ENCODE measurements around the gene CFAP70.

Gene CFAP70

GRCh38 chr10:73252445-73253224 is 106.0 kb downstream of the CFAP70 start, which contains the start of gene MRPS16:
TSS of gene MRPS16 (minus strand) at chr10:73252644. CDS start at chr10:73252482, 162 bp downstream.
- peak; percentile 81 to 91 (median 91) for DNase-seq (ENCODE audit: low read depth in 3 of 3)

- DNase-seq (ENCODE audit: low read depth in 3 of 3), result no peak
These were observed 106.8 kb downstream of the CFAP70 start for GRCh38 chr10:73251683-73252444.

- no peak for DNase-seq (ENCODE audit: low read depth in 3 of 3)
These were observed 110.4 kb downstream of the CFAP70 start for GRCh38 chr10:73248259-73248724.

GRCh38 chr10:73247509-73248258 is 111.0 kb downstream of the CFAP70 start:
- DNase-seq (ENCODE audit: low read depth in 3 of 3), result no peak

- DNase-seq (ENCODE audit: low read depth in 3 of 3), result peak; percentile 97 to 98 (median 97)
These were observed 111.8 kb downstream of the CFAP70 start, which contains the start of gene DNAJC9 for GRCh38 chr10:73246646-73247508. TSS of gene DNAJC9 (minus strand) at chr10:73247255. CDS start at chr10:73247189, 66 bp downstream.

GRCh38 chr10:73246322-73246645 is 112.4 kb downstream of the CFAP70 start:
- no peak for DNase-seq (ENCODE audit: low read depth in 3 of 3)

- no peak for DNase-seq (ENCODE audit: low read depth in 3 of 3)
These were observed 113.7 kb downstream of the CFAP70 start for GRCh38 chr10:73244866-73245477.

- DNase-seq (ENCODE audit: low read depth in 3 of 3), result no peak
These were observed 118.8 kb downstream of the CFAP70 start for GRCh38 chr10:73239908-73240307.

- DNase-seq (ENCODE audit: low read depth in 3 of 3), result no peak
These were observed 119.6 kb downstream of the CFAP70 start for GRCh38 chr10:73238990-73239566.

GRCh38 chr10:73234695-73235094 is 124.0 kb downstream of the CFAP70 start:
- no peak for DNase-seq (ENCODE audit: low read depth in 3 of 3)

GRCh38 chr10:73233883-73234282 is 124.8 kb downstream of the CFAP70 start:
- no peak for DNase-seq (ENCODE audit: low read depth in 3 of 3)

GRCh38 chr10:73232887-73233286 is 125.8 kb downstream of the CFAP70 start:
- no peak for DNase-seq (ENCODE audit: low read depth in 3 of 3)

GRCh38 chr10:73229567-73229966 is 129.1 kb downstream of the CFAP70 start:
- DNase-seq (ENCODE audit: low read depth in 3 of 3), result no peak

- no peak for DNase-seq (ENCODE audit: low read depth in 3 of 3)
These were observed 130.4 kb downstream of the CFAP70 start for GRCh38 chr10:73228247-73228646.

- no peak for DNase-seq (ENCODE audit: low read depth in 3 of 3)
These were observed 132.0 kb downstream of the CFAP70 start for GRCh38 chr10:73226663-73227062.

GRCh38 chr10:73225518-73225917 is 133.1 kb downstream of the CFAP70 start:
- DNase-seq (ENCODE audit: low read depth in 3 of 3), result no peak

GRCh38 chr10:73220989-73221388 is 137.7 kb downstream of the CFAP70 start:
- no peak for DNase-seq (ENCODE audit: low read depth in 3 of 3)

GRCh38 chr10:73219384-73219783 is 139.3 kb downstream of the CFAP70 start:
- no peak for DNase-seq (ENCODE audit: low read depth in 3 of 3)

GRCh38 chr10:73218431-73219191 is 140.1 kb downstream of the CFAP70 start:
- no peak for DNase-seq (ENCODE audit: low read depth in 3 of 3)

GRCh38 chr10:73217628-73218027 is 141.0 kb downstream of the CFAP70 start:
- no peak for DNase-seq (ENCODE audit: low read depth in 3 of 3)
